IMR-90 (cell line): Measurements from ENCODE around the gene NUP50. TPM values are rescaled to one million over a fixed set of nuclear protein-coding genes. Genes with fewer than 3 reads are reported as not detected.

Source experiments
- ATAC-seq: fragments of 200-7000 bp; cut with Tn5 transposase; 2 replicates; pipeline ENCODE4 v1.9.1; 2020; ENCODE audit warnings: low read depth, mild to moderate bottlenecking, moderate library complexity
- BruUV-seq: library from RNA; stranded (reverse); fragments of 400-500 nt; replicated peaks from 2 replicates; lab custom pipeline; 2021; lab: Mats Ljungman, UMichigan
- CTCF ChIA-PET: fragments of 300-600 bp; formaldehyde crosslinking; extraction: SDS; loops from one replicate; lab custom pipeline; 2021; ENCODE audit warnings: antibody characterized with exemption; lab: Yijun Ruan, JAX
- POLR2A ChIA-PET: fragments of 300-600 bp; sonication (Branson Sonifier 250); formaldehyde crosslinking; loops from one replicate; lab custom pipeline; 2022; ENCODE audit warnings: antibody characterized with exemption; ENCODE audit not compliant: unreplicated experiment; lab: Charles Lee
- DNase-seq: peaks from one replicate; pipeline ENCODE4 v3.0.0; 2013
- H2AFZ ChIP-seq: replicated peaks from 2 replicates; pipeline ENCODE3; 2013; ENCODE audit warnings: low read length, mild to moderate bottlenecking; ENCODE audit not compliant: poor library complexity
- H2AK5ac ChIP-seq: 2 replicates; pipeline ENCODE4 v1.6.1; 2013; ENCODE audit warnings: low read depth, low read length, inconsistent platforms
- H2AK9ac ChIP-seq: replicated peaks from 2 replicates; pipeline ENCODE3; 2013; ENCODE audit warnings: mild to moderate bottlenecking, low read depth, low read length, moderate library complexity; ENCODE audit not compliant: poor library complexity
- H2BK120ac ChIP-seq: 2 replicates; pipeline ENCODE4 v1.6.1; 2013; ENCODE audit warnings: low read depth, low read length, inconsistent platforms
- H2BK15ac ChIP-seq: 3 replicates; pipeline ENCODE4 v1.6.1; 2013; ENCODE audit warnings: low read depth, low read length, inconsistent platforms
- H2BK20ac ChIP-seq: 2 replicates; pipeline ENCODE4 v1.6.1; 2013; ENCODE audit warnings: low read depth, mild to moderate bottlenecking, inconsistent platforms, low read length, moderate library complexity
- H2BK5ac ChIP-seq: 2 replicates; pipeline ENCODE4 v1.6.1; 2013; ENCODE audit warnings: mild to moderate bottlenecking, low read depth, low read length, inconsistent platforms; ENCODE audit not compliant: poor library complexity, severe bottlenecking
- H3K14ac ChIP-seq: replicated peaks from 2 replicates; pipeline ENCODE4 v1.6.1; 2013; ENCODE audit warnings: low read depth, low read length, inconsistent platforms
- H3K18ac ChIP-seq: 2 replicates; pipeline ENCODE4 v1.6.1; 2013; ENCODE audit warnings: low read depth, low read length, control low read depth
- H3K23ac ChIP-seq: 2 replicates; pipeline ENCODE4 v1.6.1; 2013; ENCODE audit warnings: low read depth, low read length, inconsistent platforms
- H3K27ac ChIP-seq: 2 replicates; pipeline ENCODE4 v1.5.1; 2013; ENCODE audit warnings: mild to moderate bottlenecking, control low read depth, low read length; ENCODE audit not compliant: insufficient read depth
- H3K27me3 ChIP-seq: 2 replicates; pipeline ENCODE4 v1.6.1; 2013; ENCODE audit warnings: low read length; ENCODE audit not compliant: control insufficient read depth, insufficient read depth
- H3K36me3 ChIP-seq: 2 replicates; pipeline ENCODE4 v1.6.1; 2013; ENCODE audit warnings: low read length, mixed read lengths; ENCODE audit not compliant: control insufficient read depth, insufficient read depth
- H3K4ac ChIP-seq: 2 replicates; pipeline ENCODE4 v1.6.1; 2013; ENCODE audit warnings: low read depth, low read length, inconsistent platforms
- H3K4me1 ChIP-seq: 2 replicates; pipeline ENCODE4 v1.6.1; 2013; ENCODE audit warnings: low read length, mixed read lengths; ENCODE audit not compliant: control insufficient read depth, insufficient read depth
- H3K4me2 ChIP-seq: 2 replicates; pipeline ENCODE4 v1.6.1; 2013; ENCODE audit warnings: low read depth, mild to moderate bottlenecking, control low read depth, low read length, moderate library complexity
- H3K4me3 ChIP-seq: 2 replicates; pipeline ENCODE4 v1.5.1; 2013; ENCODE audit warnings: low read depth, mild to moderate bottlenecking, control low read depth, low read length, moderate library complexity; ENCODE audit not compliant: insufficient read depth
- H3K56ac ChIP-seq: 2 replicates; pipeline ENCODE4 v1.6.1; 2013; ENCODE audit warnings: low read length, inconsistent platforms; ENCODE audit not compliant: insufficient read depth; ENCODE audit errors: extremely low read depth
- H3K79me1 ChIP-seq, 2 experiments: 2 replicates each; pipeline ENCODE4 v1.6.1; 2013; ENCODE audit warnings: low read length in 2 of 2, inconsistent platforms in 1 of 2, low read depth in 1 of 2
- H3K9ac ChIP-seq: 2 replicates; pipeline ENCODE4 v1.6.1; 2013; ENCODE audit warnings: low read depth, low read length, control low read depth
- H3K9me1 ChIP-seq: 2 replicates; pipeline ENCODE4 v1.6.1; 2013; ENCODE audit warnings: low read length, inconsistent platforms; ENCODE audit not compliant: insufficient read depth
- H3K9me3 ChIP-seq: 2 replicates; pipeline ENCODE4 v1.6.1; 2013; ENCODE audit warnings: low read length; ENCODE audit not compliant: control insufficient read depth, insufficient read depth
- H4K20me1 ChIP-seq: 2 replicates; pipeline ENCODE4 v1.6.1; 2013; ENCODE audit warnings: low read length, inconsistent platforms; ENCODE audit not compliant: insufficient read depth
- H4K5ac ChIP-seq: 2 replicates; pipeline ENCODE4 v1.6.1; 2013; ENCODE audit warnings: mild to moderate bottlenecking, low read depth, low read length, control low read depth
- H4K8ac ChIP-seq, 2 experiments: 2 replicates each; pipeline ENCODE4 v1.6.1; 2013; ENCODE audit warnings: low read depth in 2 of 2, low read length in 2 of 2, control low read depth in 1 of 2, inconsistent platforms in 1 of 2
- H4K91ac ChIP-seq: 2 replicates; pipeline ENCODE4 v1.6.1; 2013; ENCODE audit warnings: low read depth, low read length, inconsistent platforms; ENCODE audit not compliant: insufficient read depth
- CEBPB ChIP-seq: IDR thresholded peaks from 2 replicates; pipeline ENCODE4 v1.6.1; 2012; ENCODE audit warnings: low read depth, low read length, improper control_type of control experiment
- CHD1 ChIP-seq: IDR thresholded peaks from 2 replicates; pipeline ENCODE4 v1.6.1; 2012; ENCODE audit warnings: low read depth, low read length, improper control_type of control experiment
- ELK1 ChIP-seq: fragments of 150-350 bp; IDR thresholded peaks from 2 replicates; pipeline ENCODE4 v1.6.1; 2016; ENCODE audit warnings: low read depth, mild to moderate bottlenecking, low read length, moderate library complexity, borderline replicate concordance
- FOS ChIP-seq: fragments of 150-350 bp; IDR thresholded peaks from 2 replicates; pipeline ENCODE4 v1.6.1; 2016; ENCODE audit warnings: low read depth, low read length
- MXI1 ChIP-seq: IDR thresholded peaks from 2 replicates; pipeline ENCODE4 v1.6.1; 2012; ENCODE audit warnings: low read depth, mild to moderate bottlenecking, low read length, moderate library complexity, borderline replicate concordance
- RAD21 ChIP-seq: IDR thresholded peaks from 2 replicates; pipeline ENCODE4 v1.6.1; 2012; ENCODE audit warnings: low read length, improper control_type of control experiment
- RCOR1 ChIP-seq: IDR thresholded peaks from 2 replicates; pipeline ENCODE4 v1.6.1; 2012; ENCODE audit warnings: mild to moderate bottlenecking, low read length, improper control_type of control experiment; ENCODE audit not compliant: insufficient replicate concordance
- SMC3 ChIP-seq: fragments of 150-350 bp; IDR thresholded peaks from 2 replicates; pipeline ENCODE4 v1.6.1; 2016; ENCODE audit warnings: low read depth, mild to moderate bottlenecking, antibody characterized with exemption, low read length, moderate library complexity
- WGBS, 2 experiments: methylation state at CpG; one replicate each; pipeline versions ENCODE4 v1.1.5 to v1.1.7; 2013; ENCODE audit warnings: missing lambda C conversion rate in 2 of 2; ENCODE audit not compliant: insufficient read length in 1 of 2; ENCODE audit errors: extremely low coverage in 2 of 2; 5-methylcytosine and 5-hydroxymethylcytosine counted together
- dilution Hi-C: fragments of 300-500 bp; cut with HindIII; formaldehyde crosslinking; loops from one replicate; pipeline ENCODE4 v1.14.3; 2018; ENCODE audit warnings: low sequenced_read_pairs; ENCODE audit not compliant: unreplicated experiment
- in situ Hi-C: fragments of 300-500 bp; cut with MboI; formaldehyde crosslinking; loops from 3 replicates; pipeline ENCODE4 v1.14.3; 2019; ENCODE audit warnings: low sequenced_read_pairs, inconsistent platforms, mixed read lengths
- intact Hi-C: fragments of 100-400 bp; cut with micrococcal nuclease; formaldehyde crosslinking; loops from 2 replicates; pipeline ENCODE4 v1.10.0; 2022
- polyA plus RNA-seq, 3 experiments: library from polyadenylated mRNA; depleted of rRNA; stranded (reverse); fragments of >200 nt; gene quantifications; 2 replicates each; pipeline ENCODE4 v1.2.3, GENCODE V29; 2012; ENCODE audit warnings: low replicate concordance in 1 of 3
- total RNA-seq: library from RNA; depleted of rRNA; stranded (reverse); fragments of >200 nt; gene quantifications from 2 replicates; pipeline ENCODE4 v1.2.3, GENCODE V29; 2012

The NUP50 gene
- total and polyA plus RNA-seq, 2 of the 4 experiments (the other 2 are of a cell fraction): 12.8 to 65.4 TPM

GRCh38 chr22:45231293-45231692, 67.6 kb downstream of the NUP50 start:
- BruUV-seq: no TSS peak
- H4K8ac ChIP-seq: no peak overlapping the region
- no peak for TF ChIP-seq RCOR1
- TF ChIP-seq CHD1: no peak
- TF ChIP-seq FOS: no peak
- no peak for TF ChIP-seq SMC3
- no peak for TF ChIP-seq MXI1
- TF ChIP-seq CEBPB: no peak
- no peak for TF ChIP-seq ELK1
- no peak for TF ChIP-seq RAD21
- ChIA-PET CTCF (no interaction called here), POLR2A (no interaction called here)
- ATAC-seq (no peak), DNase-seq (no peak)
- H3K4ac ChIP-seq: no peak overlapping the region
- H3K56ac ChIP-seq: no peak overlapping the region
- peaks cover 53% of the 10 kb centered on the region for H4K20me1 ChIP-seq
- H2BK15ac ChIP-seq: no peak overlapping the region
- H2BK120ac ChIP-seq: no peak overlapping the region
- H2BK5ac ChIP-seq: no peak overlapping the region
- no CpG with 5 or more reads among the region's 2 CpGs for WGBS, 2 experiments
- no peak overlapping the region for H3K27ac ChIP-seq
- no peak overlapping the region for H2AK5ac ChIP-seq
- no peak overlapping the region for H3K4me3 ChIP-seq
- H2AFZ ChIP-seq: no peak overlapping the region
- H3K14ac ChIP-seq: no peak overlapping the region
- H3K9ac ChIP-seq: no peak overlapping the region
- H3K23ac ChIP-seq: no peak overlapping the region
- H3K9me3 ChIP-seq: no peaks in the 10 kb centered on the region
- dilution Hi-C loops (no loop called here), in situ Hi-C loops (no loop called here), intact Hi-C loops (no loop called here)
- peaks cover 4% of the 10 kb centered on the region; the same call in 1 of the 2 replicates for H3K36me3 ChIP-seq
- no peak overlapping the region for H2BK20ac ChIP-seq
- H2AK9ac ChIP-seq: no peak overlapping the region
- H3K4me2 ChIP-seq: no peak overlapping the region
- H3K79me1 ChIP-seq: peaks cover 7 to 53% of the 10 kb centered on the region in 2 experiments; a peak in 2 of 4 replicates
- H3K4me1 ChIP-seq: peaks cover 3% of the 10 kb centered on the region; the same call in 1 of the 2 replicates
- no peak overlapping the region for H4K5ac ChIP-seq
- H3K18ac ChIP-seq: no peak overlapping the region
- H3K27me3 ChIP-seq: no peaks in the 10 kb centered on the region
- H4K91ac ChIP-seq: no peak overlapping the region
- no peaks in the 10 kb centered on the region for H3K9me1 ChIP-seq
